GM21515 (cell line): ENCODE measurements around the gene CFAP45.

Source experiments
- ATAC-seq: cut with Tn5 transposase; IDR thresholded peaks from one replicate; pipeline ENCODE4 v1.9.1; 2021; ENCODE audit not compliant: unreplicated experiment

The CFAP45 gene

GRCh38 chr1:159880430-159880829, 19.5 kb downstream of the CFAP45 start:
- no peak for ATAC-seq

- no peak for ATAC-seq
These were observed 20.0 kb downstream of the CFAP45 start for GRCh38 chr1:159879977-159880376.

- no peak for ATAC-seq
These were observed 20.8 kb downstream of the CFAP45 start for GRCh38 chr1:159879136-159879535.

- ATAC-seq = no peak
These were observed 22.1 kb downstream of the CFAP45 start for GRCh38 chr1:159877695-159878444.

- ATAC-seq = no peak
These were observed 26.3 kb downstream of the CFAP45 start for GRCh38 chr1:159873530-159874143.

- ATAC-seq = no peak
These were observed 27.1 kb downstream of the CFAP45 start for GRCh38 chr1:159872891-159873290.

- ATAC-seq = no peak
These were observed 29.3 kb downstream of the CFAP45 start for GRCh38 chr1:159870704-159871103.

- no peak for ATAC-seq
These were observed 30.4 kb downstream of the CFAP45 start for GRCh38 chr1:159869607-159870006.

- ATAC-seq = no peak
These were observed 30.8 kb downstream of the CFAP45 start for GRCh38 chr1:159869173-159869572.

- ATAC-seq = no peak
These were observed 31.2 kb downstream of the CFAP45 start for GRCh38 chr1:159868766-159869165.

- no peak for ATAC-seq
These were observed 32.3 kb downstream of the CFAP45 start for GRCh38 chr1:159867664-159868026.

GRCh38 chr1:159866905-159867663, 32.9 kb downstream of the CFAP45 start:
- no peak for ATAC-seq

GRCh38 chr1:159866066-159866465, 33.9 kb downstream of the CFAP45 start:
- ATAC-seq = no peak

- ATAC-seq = no peak
These were observed 35.7 kb downstream of the CFAP45 start for GRCh38 chr1:159864262-159864661.

- ATAC-seq = no peak
These were observed 37.4 kb downstream of the CFAP45 start, which contains the start of gene VSIG8 for GRCh38 chr1:159862557-159862956. VSIG8 (minus strand) TSS chr1:159862657; CDS start chr1:159862521, 136 bp downstream.

GRCh38 chr1:159862031-159862430, 37.9 kb downstream of the CFAP45 start:
- ATAC-seq = no peak

- ATAC-seq = no peak
These were observed 38.7 kb downstream of the CFAP45 start for GRCh38 chr1:159861218-159861617.

GRCh38 chr1:159860456-159860855, 39.5 kb downstream of the CFAP45 start:
- ATAC-seq = no peak

- ATAC-seq = no peak
These were observed 40.1 kb downstream of the CFAP45 start for GRCh38 chr1:159859767-159860322.

- no peak for ATAC-seq
These were observed 42.1 kb downstream of the CFAP45 start for GRCh38 chr1:159857889-159858288.

- no peak for ATAC-seq
These were observed 43.4 kb downstream of the CFAP45 start for GRCh38 chr1:159856576-159856975.

- ATAC-seq = no peak
These were observed 44.3 kb downstream of the CFAP45 start for GRCh38 chr1:159855709-159856108.
